HG03442 (cell line): Measurements from ENCODE around the gene CAPZB.
"Not testable (repeated sequence)": the region's sequence is repeated elsewhere in the genome, so short reads cannot be mapped to it uniquely, and the experiment has no call there.

Experiments used
- ATAC-seq: cut with Tn5 transposase; IDR thresholded peaks from one replicate; pipeline ENCODE4 v1.9.1; 2021; ENCODE audit warnings: mild to moderate bottlenecking, moderate library complexity; ENCODE audit not compliant: unreplicated experiment

The CAPZB gene

GRCh38 chr1:19485362-19486187 is at the start of gene CAPZB:
TSS of gene CAPZB (minus strand) at chr1:19485539. CDS start at chr1:19485438, 101 bp downstream.
- peak; percentile 73 for ATAC-seq

- no peak for ATAC-seq
Measured at GRCh38 chr1:19534281-19534680, 48.9 kb upstream of the CAPZB start.

GRCh38 chr1:19533626-19534025 is 48.3 kb upstream of the CAPZB start:
- no peak for ATAC-seq

GRCh38 chr1:19532519-19532918 is 47.2 kb upstream of the CAPZB start:
- no peak for ATAC-seq

- no peak for ATAC-seq
Measured at GRCh38 chr1:19529664-19530063, 44.3 kb upstream of the CAPZB start.

- ATAC-seq = no peak
Measured at GRCh38 chr1:19528438-19528837, 43.1 kb upstream of the CAPZB start.

- ATAC-seq = no peak
Measured at GRCh38 chr1:19525607-19526545, 40.5 kb upstream of the CAPZB start.

- no peak for ATAC-seq
Measured at GRCh38 chr1:19524791-19525190, 39.5 kb upstream of the CAPZB start.

GRCh38 chr1:19522570-19522969 is 37.2 kb upstream of the CAPZB start:
- ATAC-seq = not testable (repeated sequence)

- ATAC-seq = no peak
Measured at GRCh38 chr1:19521411-19521810, 36.1 kb upstream of the CAPZB start.

GRCh38 chr1:19517017-19517416 is 31.7 kb upstream of the CAPZB start:
- ATAC-seq = no peak

- ATAC-seq = no peak
Measured at GRCh38 chr1:19515201-19515600, 29.9 kb upstream of the CAPZB start.

- no peak for ATAC-seq
Measured at GRCh38 chr1:19514391-19514831, 29.1 kb upstream of the CAPZB start.

- ATAC-seq = no peak
Measured at GRCh38 chr1:19512545-19512944, 27.2 kb upstream of the CAPZB start.

- ATAC-seq = no peak
Measured at GRCh38 chr1:19511116-19511515, 25.8 kb upstream of the CAPZB start.

- ATAC-seq = not testable (repeated sequence)
Measured at GRCh38 chr1:19509647-19510046, 24.3 kb upstream of the CAPZB start.

GRCh38 chr1:19507516-19507915 is 22.2 kb upstream of the CAPZB start:
- no peak for ATAC-seq

- ATAC-seq = no peak
Measured at GRCh38 chr1:19505693-19506457, 20.5 kb upstream of the CAPZB start.

GRCh38 chr1:19504796-19505692 is 19.7 kb upstream of the CAPZB start:
- ATAC-seq = no peak

GRCh38 chr1:19502284-19502683 is 16.9 kb upstream of the CAPZB start:
- not testable (repeated sequence) for ATAC-seq
